HG03095 (cell line): ENCODE results near the gene BAIAP2L1.

ENCODE experiments used
- ATAC-seq: cut with Tn5 transposase; IDR thresholded peaks from one replicate; pipeline ENCODE4 v1.9.1; 2021; ENCODE audit warnings: moderate library complexity; ENCODE audit not compliant: unreplicated experiment

Gene BAIAP2L1

GRCh38 chr7:98280791-98281756 is 119.8 kb downstream of the BAIAP2L1 start, which contains the start of gene BRI3:
BRI3 (plus strand) TSS chr7:98281686; CDS start chr7:98281796, 110 bp downstream.
- peak; percentile 71 for ATAC-seq

GRCh38 chr7:98280296-98280695 is 120.6 kb downstream of the BAIAP2L1 start:
- ATAC-seq: no peak

GRCh38 chr7:98278936-98279335 is 122.0 kb downstream of the BAIAP2L1 start:
- no peak for ATAC-seq

DNA sequence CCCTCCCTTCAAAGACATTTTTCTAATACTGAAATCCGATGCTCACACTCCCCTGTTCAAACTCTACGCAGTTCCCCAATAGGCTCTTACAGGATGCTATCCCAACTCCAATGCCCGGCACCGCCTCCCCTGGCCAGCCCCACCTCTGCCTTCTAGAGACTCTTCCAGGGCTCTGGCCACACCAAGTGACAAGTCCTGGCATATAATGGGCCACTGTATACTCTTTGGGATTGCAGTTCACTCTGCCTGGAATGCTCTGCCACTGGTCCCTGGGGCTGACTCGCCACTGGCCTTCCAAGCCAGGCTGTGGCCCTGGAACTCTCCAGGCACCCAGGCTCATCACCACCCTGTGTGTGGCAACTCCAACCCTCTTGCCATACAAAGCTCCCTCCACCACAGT is 122.5 kb downstream of the BAIAP2L1 start:
- ATAC-seq: no peak

GRCh38 chr7:98276241-98276761 is 124.6 kb downstream of the BAIAP2L1 start:
- no peak for ATAC-seq

DNA sequence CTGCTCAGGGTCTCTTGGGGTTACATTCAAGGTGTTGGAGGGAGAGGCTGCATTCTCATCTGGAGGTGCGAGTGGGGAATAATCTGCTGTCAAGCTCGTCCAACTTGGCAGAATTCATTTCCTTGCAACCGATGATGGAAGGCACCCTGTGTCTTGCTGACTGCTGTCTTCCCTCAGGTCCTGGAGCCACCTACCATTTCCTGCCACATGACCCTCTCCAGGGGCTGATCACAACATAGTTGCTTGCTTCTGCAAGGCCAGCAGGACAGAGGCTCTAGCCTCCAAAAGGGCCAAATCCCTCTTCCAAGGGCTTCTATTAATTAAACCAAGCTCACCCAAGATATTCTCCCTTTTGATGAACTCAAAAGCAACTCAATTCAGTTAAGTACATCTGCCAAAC is 133.6 kb downstream of the BAIAP2L1 start:
- ATAC-seq: no peak

- no peak for ATAC-seq
Observed at GRCh38 chr7:98266840-98267239, 134.1 kb downstream of the BAIAP2L1 start.

DNA sequence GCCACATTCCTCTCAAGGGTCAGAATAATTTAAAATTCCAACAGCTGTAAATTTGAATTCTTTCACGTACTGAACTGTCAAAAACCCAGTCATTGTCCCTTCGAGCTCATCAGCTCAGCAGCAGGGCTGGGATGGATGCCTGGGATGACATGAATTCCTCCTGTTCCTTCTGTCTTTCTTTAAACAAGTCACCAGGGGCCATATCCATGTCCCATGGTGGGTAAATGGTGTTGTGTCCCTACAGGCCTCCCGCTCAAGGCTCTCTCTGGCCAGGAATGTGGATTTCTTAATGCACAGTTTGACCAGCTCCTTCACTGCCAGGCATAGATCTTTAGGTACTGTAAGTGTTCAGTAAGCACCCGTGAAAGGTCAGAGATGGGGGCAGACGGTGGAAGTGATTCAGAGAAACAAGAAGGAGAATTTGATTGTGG is 135.0 kb downstream of the BAIAP2L1 start:
- ATAC-seq: no peak

GRCh38 chr7:98257701-98258100 is 143.2 kb downstream of the BAIAP2L1 start:
- no peak for ATAC-seq

DNA sequence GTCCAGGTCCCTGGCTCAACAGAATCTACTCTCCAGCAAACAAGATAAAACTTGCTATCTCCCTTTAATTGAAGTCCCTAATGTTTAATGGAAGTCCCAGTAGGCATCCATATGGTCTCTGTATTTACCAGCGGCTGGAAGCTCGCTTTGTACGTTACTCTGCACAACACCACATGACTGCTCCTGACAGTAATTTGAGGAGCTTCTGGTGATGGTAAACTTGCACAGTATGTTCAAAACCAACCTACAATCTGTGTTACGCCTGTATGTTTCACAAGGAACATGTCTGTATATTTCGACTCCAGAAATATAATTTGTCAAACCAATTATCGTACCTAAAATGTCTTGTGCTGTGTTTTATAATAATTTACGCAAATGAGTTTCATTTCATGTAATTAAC is 144.5 kb downstream of the BAIAP2L1 start:
- no peak for ATAC-seq

GRCh38 chr7:98254951-98255610 is 145.8 kb downstream of the BAIAP2L1 start:
- no peak for ATAC-seq

GRCh38 chr7:98254516-98254915 is 146.4 kb downstream of the BAIAP2L1 start:
- ATAC-seq: no peak

DNA sequence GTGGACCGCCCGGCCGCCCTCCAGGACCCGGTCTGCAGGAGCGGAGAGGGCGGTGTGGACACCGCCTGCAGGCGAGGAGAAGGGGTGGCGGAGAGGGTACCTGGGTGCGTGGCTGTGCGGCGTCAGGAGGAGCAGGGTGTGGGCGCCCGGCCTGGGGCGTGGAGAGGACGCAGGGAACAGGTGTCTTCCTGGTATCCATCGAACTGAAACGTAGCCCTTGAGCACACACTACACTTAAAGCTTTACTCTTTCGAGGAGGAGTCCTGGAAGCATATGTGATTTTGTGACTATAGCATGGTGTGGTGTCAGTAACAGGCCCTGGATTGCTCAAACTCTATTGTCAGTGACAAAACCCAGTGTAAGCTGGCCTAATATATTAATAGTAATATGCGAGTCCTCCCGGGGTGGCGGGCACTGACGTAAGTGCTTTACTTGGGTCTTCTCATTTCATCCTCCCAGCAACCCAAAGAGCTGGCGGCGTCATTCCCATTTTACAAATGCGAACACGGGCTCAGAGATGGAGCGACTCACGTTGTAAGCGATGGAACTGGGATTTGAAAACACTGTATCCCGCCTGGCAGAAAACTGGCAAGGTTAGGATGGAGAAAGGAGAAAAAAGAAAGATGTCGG is 148.3 kb downstream of the BAIAP2L1 start:
- peak; percentile 26 for ATAC-seq

DNA sequence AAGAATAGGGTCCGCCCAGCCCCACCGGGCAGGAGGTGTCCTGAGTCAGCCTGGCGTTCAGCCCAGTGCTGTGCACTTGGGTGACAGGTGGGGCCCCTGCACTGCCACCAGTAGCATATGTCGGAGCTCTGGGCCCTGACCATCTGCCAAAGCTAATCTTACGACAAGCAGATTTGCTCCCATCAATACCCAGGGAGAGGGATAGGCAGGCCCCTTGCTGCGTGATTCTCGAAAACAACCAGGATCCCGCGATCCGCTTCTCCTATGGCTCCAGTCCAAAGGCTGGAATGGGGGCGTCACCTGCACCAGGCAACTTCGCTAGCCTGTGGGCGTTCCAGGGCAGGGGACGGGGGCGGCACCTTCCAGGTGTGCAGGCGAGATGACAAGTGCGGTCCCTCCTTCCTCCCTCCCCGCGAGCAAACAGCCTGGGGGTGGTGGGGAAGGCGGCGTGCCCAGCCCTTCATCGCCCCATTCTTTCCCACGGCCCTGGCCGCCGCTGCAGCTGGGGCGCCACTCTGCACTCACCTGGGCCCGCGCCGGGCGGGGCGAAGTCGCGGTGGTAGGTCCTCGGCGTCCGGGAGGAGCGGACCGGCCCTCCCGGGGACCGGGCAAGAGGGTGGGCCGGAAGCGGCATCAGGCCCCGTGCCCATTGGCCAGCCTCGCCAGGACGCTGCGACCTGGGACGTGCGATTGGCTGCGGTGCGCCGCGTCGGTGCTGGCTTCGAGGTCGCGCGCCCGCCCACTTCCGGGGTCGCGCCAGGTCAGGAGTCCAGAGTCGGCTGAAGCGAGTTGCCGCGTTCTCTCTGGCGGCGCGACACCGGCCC is 149.1 kb downstream of the BAIAP2L1 start, which contains the start of gene TECPR1:
TSS of gene TECPR1 (minus strand) at position 632 of the 824 bp plus-strand sequence. CDS start 6,086 bp downstream, outside the sequence.
- ATAC-seq: peak; percentile 95

DNA sequence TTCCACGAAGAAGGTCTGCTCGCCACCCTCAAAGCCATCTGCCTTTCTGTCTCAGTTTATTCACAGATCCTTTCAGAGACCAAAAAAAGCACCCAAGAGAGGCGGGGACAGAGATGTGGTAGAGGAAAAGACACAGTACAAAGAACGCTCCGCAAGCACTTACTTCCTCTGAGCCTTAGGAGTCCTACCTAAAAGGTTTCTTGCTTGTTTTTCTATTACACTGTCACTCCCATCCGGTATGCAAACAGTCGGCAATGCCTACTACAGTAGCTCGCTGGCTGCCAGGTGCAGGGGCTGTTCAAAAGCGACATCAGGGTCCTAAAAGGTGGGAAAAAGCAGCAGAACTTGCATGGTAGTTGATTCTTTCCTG is 149.7 kb downstream of the BAIAP2L1 start:
- peak; percentile 32 for ATAC-seq

GRCh38 chr7:98250789-98251188 is 150.1 kb downstream of the BAIAP2L1 start:
- ATAC-seq: no peak

- ATAC-seq: no peak
Observed at GRCh38 chr7:98249106-98249505, 151.8 kb downstream of the BAIAP2L1 start.

DNA sequence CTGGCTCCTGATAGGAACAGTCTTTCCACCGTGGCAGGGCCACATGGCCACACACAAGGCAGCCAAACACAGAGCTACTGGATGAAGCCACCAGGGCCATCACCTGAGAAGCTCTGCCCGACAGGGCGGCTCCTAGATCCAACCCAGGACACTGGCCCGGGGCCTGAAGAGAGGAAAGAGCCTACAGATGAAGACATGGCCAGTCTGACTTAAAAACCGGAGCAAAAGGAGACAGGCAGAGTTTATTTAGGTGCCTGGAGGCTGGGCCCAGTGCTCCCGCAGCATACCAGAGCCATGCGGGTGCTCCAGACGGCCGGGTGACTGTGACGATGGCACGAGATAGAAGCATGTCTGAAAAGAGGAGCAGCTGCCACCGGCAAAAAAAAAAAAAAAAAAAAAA is 152.7 kb downstream of the BAIAP2L1 start:
- ATAC-seq: no peak

DNA sequence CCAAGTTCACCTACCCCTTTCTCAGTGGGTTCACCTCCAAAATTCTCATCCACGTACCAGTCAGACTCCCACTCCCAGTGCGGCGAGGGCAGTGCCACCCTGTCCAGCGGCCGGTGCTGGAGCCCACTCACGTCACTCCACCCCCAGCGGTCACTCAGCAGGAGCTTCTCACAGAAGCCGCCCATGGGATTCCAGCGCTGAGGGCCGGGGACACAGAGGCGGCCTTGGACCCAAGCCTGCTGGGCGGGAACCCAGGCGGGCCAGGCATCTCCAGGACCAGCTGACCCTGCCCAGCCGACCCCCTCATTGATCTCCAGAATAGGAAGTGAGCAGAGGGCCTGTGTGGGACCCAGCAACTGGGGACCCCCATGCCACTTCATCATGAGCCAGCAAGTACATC is 156.0 kb downstream of the BAIAP2L1 start:
- no peak for ATAC-seq

DNA sequence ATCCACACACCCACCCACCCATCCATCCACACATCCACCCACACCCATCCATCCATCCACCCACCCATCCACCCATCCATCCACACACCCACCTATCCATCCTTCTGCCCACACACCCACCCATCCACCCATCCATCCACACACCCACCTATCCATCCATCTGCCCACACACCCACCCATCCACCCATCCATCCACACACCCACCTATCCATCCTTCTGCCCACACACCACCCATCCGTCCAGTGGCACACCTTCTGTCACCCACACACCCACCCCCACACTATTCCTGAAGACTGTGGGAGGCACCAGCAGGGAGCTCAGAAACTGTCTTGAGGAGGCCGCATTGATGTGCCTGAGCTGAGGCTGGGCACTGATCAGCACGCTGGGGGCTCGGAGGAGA is 158.0 kb downstream of the BAIAP2L1 start:
- ATAC-seq: no peak
